ENCODE results near the gene CFAP210. TPM values are rescaled to one million over a fixed set of nuclear protein-coding genes. Genes with fewer than 3 reads are reported as not detected.
"Not testable (repeated sequence)": the region's sequence is repeated elsewhere in the genome, so short reads cannot be mapped to it uniquely, and the experiment has no call there.

Gene CFAP210
- polyA plus RNA-seq, 4 donors, result 1.00 to 4.0 (median 1.8) TPM

DNA sequence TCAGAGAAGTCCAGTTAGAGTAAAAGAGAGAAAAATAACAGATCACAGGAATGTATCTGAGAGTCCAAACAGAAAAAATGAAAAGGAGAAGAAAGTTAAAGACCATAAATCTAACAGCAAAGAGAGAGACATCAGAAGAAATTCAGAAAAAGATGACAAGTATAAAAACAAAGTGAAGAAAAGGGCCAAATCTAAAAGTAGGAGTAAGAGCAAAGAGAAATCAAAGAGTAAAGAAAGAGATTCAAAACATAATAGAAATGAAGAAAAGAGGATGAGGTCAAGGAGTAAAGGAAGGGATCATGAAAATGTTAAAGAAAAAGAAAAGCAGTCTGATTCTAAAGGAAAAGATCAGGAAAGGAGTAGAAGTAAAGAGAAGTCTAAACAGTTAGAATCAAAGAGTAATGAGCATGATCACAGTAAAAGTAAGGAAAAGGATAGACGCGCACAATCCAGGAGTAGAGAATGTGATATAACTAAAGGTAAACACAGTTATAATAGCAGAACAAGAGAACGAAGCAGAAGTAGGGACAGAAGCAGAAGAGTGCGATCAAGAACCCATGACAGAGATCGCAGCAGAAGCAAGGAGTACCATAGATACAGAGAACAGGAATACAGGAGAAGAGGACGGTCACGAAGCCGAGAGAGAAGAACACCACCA is 57.6 kb downstream of the CFAP210 start:
- DNase-seq (ENCODE audit: low read depth in 4 of 4, low spot score in 3 of 4), result no peak

GRCh38 chr2:169625781-169626180 is 68.4 kb downstream of the CFAP210 start:
- DNase-seq (ENCODE audit: low read depth in 4 of 4, low spot score in 3 of 4), result no peak

GRCh38 chr2:169623235-169623634 is 71.0 kb downstream of the CFAP210 start:
- DNase-seq (ENCODE audit: low read depth in 4 of 4, low spot score in 3 of 4), result no peak

- no peak for DNase-seq (ENCODE audit: low read depth in 4 of 4, low spot score in 3 of 4)
These were observed 73.7 kb downstream of the CFAP210 start for GRCh38 chr2:169620509-169620908.

DNA sequence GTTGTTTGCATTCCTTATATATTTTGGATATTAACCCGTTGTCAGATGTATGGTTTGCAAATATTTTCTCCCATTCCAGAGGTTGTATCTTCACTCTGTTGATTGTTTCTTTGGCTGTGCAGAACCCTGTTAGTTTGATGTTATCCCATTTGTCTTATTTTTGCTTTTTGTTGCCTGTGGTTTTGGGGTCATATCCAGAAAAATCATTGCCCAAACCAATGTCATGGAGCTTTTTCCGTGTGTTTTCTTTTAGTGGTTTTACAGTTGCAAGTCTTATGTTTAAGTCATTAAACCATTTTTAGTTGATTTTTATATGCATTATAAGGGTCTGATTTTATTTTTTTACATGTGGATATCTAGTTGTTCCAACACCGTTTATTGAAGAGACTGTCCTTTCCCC is 74.3 kb downstream of the CFAP210 start:
- DNase-seq (ENCODE audit: low read depth in 4 of 4, low spot score in 3 of 4), result no peak

DNA sequence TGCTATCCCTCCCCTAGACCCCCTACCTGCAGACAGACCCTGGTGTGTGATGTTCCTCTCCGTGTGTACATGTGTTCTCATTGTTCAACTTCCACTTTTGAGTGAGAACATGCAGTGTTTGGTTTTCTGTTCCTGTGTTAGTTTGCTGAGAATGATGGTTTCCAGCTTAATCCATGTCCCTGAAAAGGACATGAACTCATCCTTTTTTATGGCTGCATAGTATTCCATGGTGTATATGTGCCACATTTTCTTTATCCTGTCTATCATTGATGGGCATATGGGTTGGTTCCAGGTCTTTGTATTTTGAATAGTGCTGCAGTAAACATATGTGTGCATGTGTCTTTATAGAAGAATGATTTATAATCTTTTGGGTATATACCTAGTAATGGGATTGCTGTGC is 78.2 kb downstream of the CFAP210 start:
- not testable (repeated sequence) for DNase-seq (ENCODE audit: low read depth in 4 of 4, low spot score in 3 of 4)

DNA sequence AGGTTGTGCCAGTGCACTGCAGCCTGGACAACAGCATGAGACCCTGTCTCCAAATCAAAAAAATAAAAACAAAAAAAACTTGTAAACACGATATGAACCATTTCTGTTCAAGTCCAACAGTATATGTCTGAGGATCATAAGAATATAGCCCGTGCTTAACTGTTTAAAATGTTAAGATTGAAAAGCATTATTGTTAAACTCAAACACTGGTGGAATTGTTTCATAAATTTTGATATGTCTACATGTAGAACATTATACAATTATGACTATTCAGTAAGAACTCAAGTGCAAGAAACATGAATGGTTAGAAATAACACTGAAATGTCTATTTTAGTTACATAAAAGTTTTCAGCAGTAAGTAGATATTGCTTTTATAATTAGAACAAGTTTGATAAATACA is 80.3 kb downstream of the CFAP210 start:
- no peak for DNase-seq (ENCODE audit: low read depth in 4 of 4, low spot score in 3 of 4)

DNA sequence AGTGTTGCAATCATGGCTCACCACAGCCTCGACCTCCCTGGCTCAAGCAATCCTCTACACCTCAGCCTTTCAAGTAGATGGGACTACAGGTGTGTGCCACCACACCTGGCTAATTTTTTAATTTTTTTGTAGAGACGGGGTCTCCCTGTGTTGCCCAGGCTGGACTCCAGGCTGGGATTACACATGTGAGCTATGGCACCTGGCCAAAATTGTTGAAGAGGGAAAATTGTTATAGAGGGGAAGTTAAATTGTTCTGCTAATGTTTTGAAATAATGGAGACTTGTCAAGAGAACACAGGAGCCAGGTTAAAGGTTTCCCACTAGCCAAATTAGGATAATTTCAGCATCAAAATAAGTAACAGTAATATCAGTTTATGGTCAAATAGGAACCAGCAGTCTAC is 84.9 kb downstream of the CFAP210 start:
- DNase-seq (ENCODE audit: low read depth in 4 of 4, low spot score in 3 of 4), result no peak

GRCh38 chr2:169599568-169599967 is 94.6 kb downstream of the CFAP210 start:
- no peak for DNase-seq (ENCODE audit: low read depth in 4 of 4, low spot score in 3 of 4)

- no peak for DNase-seq (ENCODE audit: low read depth in 4 of 4, low spot score in 3 of 4)
These were observed 95.2 kb downstream of the CFAP210 start for GRCh38 chr2:169598982-169599381.

DNA sequence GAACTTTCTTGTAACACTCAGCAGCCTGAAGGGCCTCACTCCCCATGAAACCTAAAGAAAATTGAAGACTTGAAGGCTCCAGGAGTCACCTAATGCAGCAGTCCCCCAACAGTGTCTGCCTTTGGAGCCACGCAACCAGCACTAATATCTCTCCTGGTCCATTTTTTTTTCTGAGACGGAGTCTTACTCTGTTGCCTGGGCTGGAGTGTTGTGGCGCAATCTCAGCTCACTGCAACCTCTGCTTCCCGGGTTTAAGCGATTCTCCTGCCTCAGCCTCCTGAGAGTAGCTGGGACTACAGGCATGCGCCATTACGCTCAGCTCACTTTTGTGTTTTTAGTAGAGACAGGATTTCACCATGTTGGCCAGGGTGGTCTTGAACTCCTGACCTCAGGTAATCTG is 97.7 kb downstream of the CFAP210 start:
- DNase-seq (ENCODE audit: low read depth in 4 of 4, low spot score in 3 of 4), result not testable (repeated sequence)

Other genes with a start within 250 kb of the CFAP210 start
- gene BBS5, start 214.9 kb downstream of the CFAP210 start, polyA plus RNA-seq (ENCODE audit: insufficient read length in 4 of 4), result 10 to 100 TPM; 12.6 to 15.0 (median 13.1) TPM
- gene KLHL41, start 184.7 kb downstream of the CFAP210 start, polyA plus RNA-seq (ENCODE audit: insufficient read length in 4 of 4), result 1 to 10 TPM in 3 of 4 donors, under 1 TPM in 1; 0.88 to 1.2 (median 1.1) TPM
- 10 to 100 TPM; 29.3 to 41.5 (median 32.9) TPM for gene FASTKD1, start 120.5 kb downstream of the CFAP210 start, polyA plus RNA-seq (ENCODE audit: insufficient read length in 4 of 4)
- 100 to 1,000 TPM in 1 of 4 donors, 10 to 100 TPM in 3; 86.7 to 104 (median 93.6) TPM for gene PPIG, start 110.1 kb downstream of the CFAP210 start, polyA plus RNA-seq (ENCODE audit: insufficient read length in 4 of 4)
- gene PHOSPHO2, start 64 bp upstream of the CFAP210 start, polyA plus RNA-seq (ENCODE audit: insufficient read length in 4 of 4), result 10 to 100 TPM; 12.5 to 15.5 (median 14.8) TPM
- 10 to 100 TPM; 28.6 to 37.3 (median 32.4) TPM for gene KLHL23, start 39.4 kb upstream of the CFAP210 start, polyA plus RNA-seq (ENCODE audit: insufficient read length in 4 of 4)
- gene SSB, start 104.5 kb upstream of the CFAP210 start, polyA plus RNA-seq (ENCODE audit: insufficient read length in 4 of 4), result 100 to 1,000 TPM; 182 to 213 (median 206) TPM
- 10 to 100 TPM; 43.7 to 59.5 (median 52.7) TPM for gene METTL5, start 130.5 kb upstream of the CFAP210 start, polyA plus RNA-seq (ENCODE audit: insufficient read length in 4 of 4)
- 10 to 100 TPM; 34.6 to 45.6 (median 41.4) TPM for gene UBR3, start 133.0 kb upstream of the CFAP210 start, polyA plus RNA-seq (ENCODE audit: insufficient read length in 4 of 4)